ENCODE data around the gene PHTF2.
A peak's percentile ranks its signal among the peaks of the same experiment; 100 is the strongest.

Gene PHTF2

DNA sequence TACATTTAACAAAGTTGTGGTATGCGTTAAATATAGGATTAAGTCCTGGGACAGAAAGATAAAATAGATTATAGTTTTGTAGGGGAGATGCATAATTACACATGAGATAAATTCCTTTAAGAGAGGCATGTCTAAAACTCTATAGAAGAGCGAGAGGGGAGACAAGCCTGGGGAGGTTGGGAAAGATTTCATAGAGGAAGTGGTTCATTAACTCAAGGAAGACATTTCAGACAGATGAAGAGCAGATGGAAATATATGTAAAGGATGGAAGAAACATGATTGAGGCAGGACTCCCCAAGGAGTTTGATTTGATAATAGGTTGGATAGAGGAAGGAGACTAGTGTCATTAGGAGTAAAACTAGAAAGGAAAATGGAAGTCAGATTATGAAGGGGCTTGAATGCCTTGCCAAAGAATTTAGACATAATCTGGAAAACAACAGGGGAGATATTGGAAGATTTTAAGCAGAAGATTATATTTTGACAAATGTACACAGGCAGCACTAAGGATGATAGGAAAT lies 96.1 kb downstream of the PHTF2 start:
- Mint-ChIP-seq H3K9me3 (no peaks in the 10 kb centered on the region), H3K27me3 (no peaks in the 10 kb centered on the region), H3K36me3 (ENCODE audit: low read depth) (no peaks in the 10 kb centered on the region), H3K4me1 (no peaks in the 10 kb centered on the region), H3K27ac (no peak overlapping the region), H3K4me3 (no peak overlapping the region)
- DNase-seq (no peak), ATAC-seq (no peak)

DNA sequence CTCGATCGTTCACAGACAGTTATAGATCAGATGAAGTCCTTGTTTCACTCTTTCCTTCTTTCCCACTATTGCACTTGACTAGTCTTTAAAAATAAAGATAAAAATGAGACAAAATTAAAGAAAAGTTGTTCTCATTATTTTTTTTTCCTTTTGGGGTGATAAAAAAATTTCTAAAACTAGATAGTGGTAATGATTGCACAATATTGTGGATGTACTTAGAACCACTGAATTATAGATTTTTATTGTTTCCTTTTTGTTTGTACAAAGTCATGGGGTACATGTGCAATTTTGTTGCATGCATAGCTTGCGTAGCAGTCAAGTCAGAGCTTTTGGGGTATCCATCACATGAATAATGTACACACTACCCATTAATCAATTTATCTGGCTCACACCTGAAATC lies 97.3 kb downstream of the PHTF2 start:
- DNase-seq (no peak), ATAC-seq (no peak)
- no peak overlapping the region for H3K27ac Mint-ChIP-seq
- no peaks in the 10 kb centered on the region for H3K4me1 Mint-ChIP-seq
- no peak overlapping the region for H3K4me3 Mint-ChIP-seq
- no peaks in the 10 kb centered on the region for H3K9me3 Mint-ChIP-seq
- no peaks in the 10 kb centered on the region for H3K27me3 Mint-ChIP-seq
- H3K36me3 Mint-ChIP-seq (ENCODE audit: low read depth): peaks cover 3% of the 10 kb centered on the region

DNA sequence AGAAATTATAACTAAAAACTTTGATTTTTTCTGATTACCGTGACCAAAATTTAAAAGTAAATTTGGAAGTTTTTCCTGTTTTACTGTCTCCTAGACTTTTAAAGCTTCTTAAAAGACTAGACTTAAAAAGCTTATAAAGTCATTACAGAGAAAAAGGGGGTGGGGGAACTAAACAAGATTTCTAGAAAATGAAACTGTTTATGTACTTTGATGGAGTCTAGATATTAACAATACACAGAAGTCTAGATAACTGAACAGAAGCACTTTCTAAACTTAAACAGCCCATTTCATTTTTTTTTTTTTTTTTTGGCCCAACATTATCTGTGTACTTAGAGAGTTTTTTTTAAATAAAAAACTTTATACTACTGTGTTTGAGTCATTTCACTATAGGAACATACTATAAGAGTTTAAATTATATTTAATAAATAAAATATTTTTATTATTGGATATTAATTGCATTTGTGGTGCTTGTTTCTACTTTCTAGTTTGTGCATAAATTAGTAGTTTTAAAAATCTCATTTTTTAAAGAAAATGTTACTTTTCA lies 98.5 kb downstream of the PHTF2 start:
- no peaks in the 10 kb centered on the region for H3K27me3 Mint-ChIP-seq
- no peaks in the 10 kb centered on the region for H3K4me1 Mint-ChIP-seq

DNA sequence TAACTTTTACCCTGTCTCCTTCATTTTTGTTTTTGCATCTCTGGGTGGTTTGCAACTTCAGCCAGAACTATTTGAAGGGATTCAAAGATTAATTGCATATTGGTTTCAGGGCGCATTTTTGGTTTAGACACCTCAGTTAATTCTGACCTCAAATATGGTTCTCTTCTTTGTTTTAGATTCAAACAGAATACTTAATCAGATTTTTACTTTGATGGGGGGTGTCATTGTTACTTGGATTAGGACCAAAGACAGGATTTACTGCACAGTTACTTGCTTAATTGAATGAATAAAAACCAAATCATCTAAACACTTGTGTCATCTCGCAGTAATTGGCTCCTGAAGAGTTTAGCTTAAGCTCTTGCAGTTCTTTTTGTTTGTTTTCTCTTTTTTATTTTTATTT lies 100.9 kb downstream of the PHTF2 start:
- ATAC-seq (no peak), DNase-seq (no peak)
- Mint-ChIP-seq H3K36me3 (ENCODE audit: low read depth) (peaks cover 12% of the 10 kb centered on the region), H3K4me1 (no peaks in the 10 kb centered on the region), H3K4me3 (no peak overlapping the region), H3K9me3 (no peaks in the 10 kb centered on the region), H3K27me3 (no peaks in the 10 kb centered on the region), H3K27ac (no peak overlapping the region)

More for the DNA sequence above, 98.5 kb downstream of the PHTF2 start:
- DNase-seq (no peak), ATAC-seq (no peak)
- peaks cover 4% of the 10 kb centered on the region for H3K36me3 Mint-ChIP-seq (ENCODE audit: low read depth)
- no peaks in the 10 kb centered on the region for H3K9me3 Mint-ChIP-seq
- H3K4me3 Mint-ChIP-seq: no peak overlapping the region
- H3K27ac Mint-ChIP-seq: no peak overlapping the region

DNA sequence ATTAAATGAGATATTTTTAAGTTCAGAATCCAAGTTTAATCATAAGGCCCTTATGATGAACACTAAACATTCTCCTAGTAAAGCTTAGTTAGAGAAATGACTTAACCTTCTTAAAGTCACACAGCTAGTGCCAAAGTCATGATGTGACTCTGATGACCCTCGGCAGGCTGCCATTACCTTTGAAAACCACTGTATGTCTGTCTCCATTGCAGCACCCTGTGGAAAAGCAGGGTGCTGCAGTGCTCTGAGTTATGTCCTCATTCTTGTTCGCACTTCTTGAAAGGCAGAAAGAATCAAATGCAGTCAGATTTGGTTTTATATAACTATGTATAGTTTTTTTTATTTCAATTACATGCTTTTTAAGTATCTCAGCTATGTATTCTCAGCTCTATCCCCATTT lies 105.0 kb downstream of the PHTF2 start:
- H3K27me3 Mint-ChIP-seq: no peaks in the 10 kb centered on the region
- no peak overlapping the region for H3K4me3 Mint-ChIP-seq
- H3K4me1 Mint-ChIP-seq: peaks cover 2% of the 10 kb centered on the region
- no peak for ATAC-seq
- no peak overlapping the region for H3K27ac Mint-ChIP-seq
- no peak for DNase-seq
- no peaks in the 10 kb centered on the region for H3K9me3 Mint-ChIP-seq
- peaks cover 12% of the 10 kb centered on the region for H3K36me3 Mint-ChIP-seq (ENCODE audit: low read depth)

DNA sequence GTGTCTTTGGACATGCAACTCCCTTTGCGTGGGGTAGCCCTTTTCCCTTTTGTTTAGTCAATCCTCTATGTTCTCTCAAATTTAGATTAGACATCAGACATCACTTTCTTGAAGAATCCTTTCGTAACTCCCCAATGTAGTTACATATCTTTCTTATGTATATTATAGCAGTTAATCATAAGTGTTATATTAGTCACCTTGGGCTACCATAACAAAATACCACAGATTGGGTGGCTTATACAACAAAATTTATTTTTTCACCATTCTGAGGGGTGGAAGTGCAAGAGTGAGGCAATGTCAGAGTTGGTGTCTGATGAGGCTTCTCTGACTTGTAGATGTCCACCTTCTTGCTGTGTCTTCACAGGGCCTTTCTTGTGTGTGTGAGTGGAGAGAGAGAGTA lies 105.7 kb downstream of the PHTF2 start:
- Mint-ChIP-seq H3K27me3 (no peaks in the 10 kb centered on the region), H3K27ac (no peak overlapping the region), H3K4me3 (no peak overlapping the region), H3K4me1 (peaks cover 2% of the 10 kb centered on the region), H3K36me3 (ENCODE audit: low read depth) (peaks cover 12% of the 10 kb centered on the region), H3K9me3 (no peaks in the 10 kb centered on the region)
- no peak for DNase-seq
- no peak for ATAC-seq

DNA sequence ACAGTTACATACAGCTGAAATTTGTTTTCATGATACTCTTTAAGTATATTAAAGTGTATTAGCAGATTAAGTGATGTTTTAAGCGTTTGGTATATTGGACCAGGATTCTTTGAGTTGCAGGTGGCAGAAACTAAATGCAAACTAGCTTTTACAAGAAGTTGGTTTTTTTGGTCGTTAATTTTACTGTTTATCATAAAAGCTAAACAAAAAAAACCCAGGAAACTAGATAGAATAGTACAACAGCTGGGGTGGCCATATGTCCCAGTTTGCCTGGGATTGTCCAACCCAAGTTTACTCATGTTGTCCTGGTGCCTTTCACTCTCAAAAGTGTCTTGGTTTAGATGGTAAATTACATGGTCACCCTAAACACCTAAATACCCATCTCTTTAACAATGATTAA lies 108.7 kb downstream of the PHTF2 start:
- H3K36me3 Mint-ChIP-seq (ENCODE audit: low read depth): peaks cover 12% of the 10 kb centered on the region
- no peak overlapping the region for H3K27ac Mint-ChIP-seq
- H3K27me3 Mint-ChIP-seq: no peaks in the 10 kb centered on the region
- ATAC-seq (no peak), DNase-seq (no peak)
- no peaks in the 10 kb centered on the region for H3K9me3 Mint-ChIP-seq
- H3K4me1 Mint-ChIP-seq: peaks cover 2% of the 10 kb centered on the region
- H3K4me3 Mint-ChIP-seq: no peak overlapping the region

DNA sequence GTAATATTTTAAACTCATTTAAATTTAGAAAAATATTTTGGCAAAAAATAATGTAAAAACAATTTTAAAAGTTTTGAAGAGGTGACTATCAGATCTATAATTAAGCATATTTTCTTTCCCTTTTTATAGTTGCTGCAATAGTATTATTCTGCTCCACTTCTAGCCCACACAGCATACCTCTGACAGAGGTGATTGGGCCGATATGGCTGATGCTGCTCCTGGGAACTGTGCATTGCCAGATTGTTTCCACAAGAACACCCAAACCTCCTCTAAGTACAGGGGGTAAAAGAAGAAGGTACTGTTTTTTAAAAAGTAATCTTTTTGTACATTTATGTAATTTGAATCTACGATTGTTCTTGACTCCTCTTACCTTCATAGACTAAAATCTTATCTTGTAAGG lies 110.1 kb downstream of the PHTF2 start:
- no peak for ATAC-seq
- Mint-ChIP-seq H3K27ac (no peak overlapping the region), H3K9me3 (no peaks in the 10 kb centered on the region), H3K27me3 (no peaks in the 10 kb centered on the region), H3K4me3 (no peak overlapping the region), H3K36me3 (ENCODE audit: low read depth) (peaks cover 10% of the 10 kb centered on the region), H3K4me1 (peaks cover 2% of the 10 kb centered on the region)
- DNase-seq: no peak

DNA sequence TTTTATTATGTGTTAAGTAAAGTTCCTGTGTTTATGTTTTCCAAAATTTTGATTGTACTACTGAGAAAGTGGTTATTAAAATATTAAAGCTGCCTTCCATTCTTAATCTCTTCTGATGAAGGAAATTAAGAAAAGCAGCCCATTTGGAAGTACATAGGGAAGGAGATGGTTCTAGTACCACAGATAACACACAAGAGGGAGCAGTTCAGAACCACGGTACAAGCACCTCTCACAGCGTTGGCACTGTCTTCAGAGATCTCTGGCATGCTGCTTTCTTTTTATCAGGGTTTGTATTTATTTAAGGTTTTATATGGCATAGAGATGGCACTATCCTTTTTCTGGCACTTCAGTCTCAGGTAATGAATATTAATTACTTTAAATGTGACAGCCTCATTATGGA lies 111.6 kb downstream of the PHTF2 start:
- no peak overlapping the region for H3K4me3 Mint-ChIP-seq
- no peak overlapping the region for H3K27ac Mint-ChIP-seq
- peaks cover 10% of the 10 kb centered on the region for H3K36me3 Mint-ChIP-seq (ENCODE audit: low read depth)
- H3K4me1 Mint-ChIP-seq: peaks cover 5% of the 10 kb centered on the region
- no peaks in the 10 kb centered on the region for H3K9me3 Mint-ChIP-seq
- H3K27me3 Mint-ChIP-seq: no peaks in the 10 kb centered on the region
- DNase-seq (no peak), ATAC-seq (no peak)

DNA sequence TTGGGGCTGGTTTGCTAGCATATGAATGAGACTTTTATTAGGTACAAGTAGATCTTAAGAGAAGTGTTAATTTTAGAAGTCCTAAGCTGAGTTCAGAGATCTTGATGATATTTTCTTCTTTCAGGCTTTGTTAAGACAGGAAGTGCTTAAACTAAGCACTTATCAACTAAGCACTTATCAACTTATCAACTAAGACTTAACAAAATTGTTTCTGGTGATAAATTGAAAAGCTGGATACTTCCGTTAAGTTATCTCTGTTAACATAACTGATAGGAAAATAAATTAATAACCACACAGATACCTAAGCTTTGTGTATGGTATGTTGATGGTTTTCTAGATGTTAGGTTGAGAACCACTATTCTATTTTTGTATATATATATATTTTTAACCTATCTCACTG lies 113.7 kb downstream of the PHTF2 start:
- Mint-ChIP-seq H3K9me3 (no peaks in the 10 kb centered on the region), H3K4me1 (peaks cover 4% of the 10 kb centered on the region), H3K36me3 (ENCODE audit: low read depth) (peaks cover 11% of the 10 kb centered on the region), H3K4me3 (no peak overlapping the region), H3K27ac (no peak overlapping the region), H3K27me3 (no peaks in the 10 kb centered on the region)
- DNase-seq (no peak), ATAC-seq (no peak)

DNA sequence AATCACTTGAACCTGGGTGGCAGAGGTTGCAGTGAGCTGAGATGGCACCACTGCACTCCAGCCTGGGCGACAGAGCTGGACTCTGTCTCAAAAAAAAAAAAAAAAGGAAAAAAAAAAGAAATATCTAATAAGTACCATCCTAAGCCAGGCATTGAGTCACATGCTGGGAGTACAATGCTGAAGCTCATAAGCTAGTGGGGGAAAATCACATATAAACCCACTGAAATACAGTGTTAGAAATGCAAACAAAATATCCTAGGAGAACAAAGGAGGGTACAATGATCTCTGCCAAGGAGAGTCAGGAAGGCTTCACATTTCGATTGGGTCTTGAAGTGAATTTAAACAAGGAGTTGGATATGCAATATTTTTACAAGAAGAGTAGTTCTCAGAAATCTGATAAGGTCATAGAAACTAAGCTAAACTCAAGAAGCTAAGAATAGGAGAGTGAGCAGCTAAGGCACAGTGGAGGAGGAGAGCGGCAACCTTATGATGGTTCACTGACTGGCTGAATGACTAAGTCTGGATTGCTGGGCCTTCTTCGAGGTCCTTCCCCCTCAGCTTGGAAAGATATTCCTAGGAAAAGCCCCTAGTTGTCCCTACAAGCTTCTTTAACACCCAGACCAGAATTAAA lies 115.5 kb downstream of the PHTF2 start:
- no peaks in the 10 kb centered on the region for H3K27me3 Mint-ChIP-seq
- peaks cover 11% of the 10 kb centered on the region for H3K36me3 Mint-ChIP-seq (ENCODE audit: low read depth)
- H3K4me3 Mint-ChIP-seq: no peak overlapping the region
- ATAC-seq: no peak
- no peak for DNase-seq
- peak overlapping the region; percentile 13 for H3K27ac Mint-ChIP-seq
- H3K9me3 Mint-ChIP-seq: no peaks in the 10 kb centered on the region
- H3K4me1 Mint-ChIP-seq: peaks cover 4% of the 10 kb centered on the region

DNA sequence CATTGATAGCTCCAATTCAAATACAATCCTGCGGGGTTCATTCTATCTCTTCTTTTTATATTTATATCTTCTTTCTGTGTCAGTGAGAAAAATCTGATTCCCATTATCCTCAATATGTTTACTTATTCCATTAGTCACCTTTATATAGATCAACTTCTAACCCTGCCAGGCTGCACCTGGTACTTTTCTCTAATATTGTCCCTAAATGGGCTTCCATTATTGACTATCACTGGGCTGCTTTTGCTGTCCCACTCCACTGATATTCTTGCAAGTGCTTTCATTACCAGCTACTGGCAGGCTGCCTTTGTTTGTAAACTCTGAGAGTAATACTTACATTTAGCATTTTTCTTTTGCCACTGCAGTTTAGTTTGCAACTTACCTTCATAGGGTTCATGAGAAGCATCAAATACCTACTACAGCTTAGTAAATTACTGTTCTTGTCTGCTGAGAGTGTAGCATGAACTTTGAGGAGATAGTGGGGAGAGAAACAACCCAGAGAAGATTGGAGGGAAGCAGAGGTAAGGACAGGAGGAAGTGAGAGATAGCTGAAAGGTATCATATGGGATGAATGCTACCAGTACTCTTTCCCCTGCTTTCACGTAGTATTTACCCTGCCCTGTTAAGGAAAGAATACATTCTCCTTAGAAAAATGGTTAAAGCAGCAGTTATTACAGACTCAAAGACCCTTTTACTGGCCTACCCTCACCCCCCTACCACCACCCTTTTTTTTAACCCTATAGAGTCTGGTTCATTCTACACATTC lies 119.1 kb downstream of the PHTF2 start:
- DNase-seq: no peak
- Mint-ChIP-seq H3K27me3 (no peaks in the 10 kb centered on the region), H3K9me3 (no peaks in the 10 kb centered on the region), H3K4me3 (no peak overlapping the region), H3K27ac (no peak overlapping the region), H3K4me1 (peaks cover 4% of the 10 kb centered on the region), H3K36me3 (ENCODE audit: low read depth) (peaks cover 9% of the 10 kb centered on the region)
- no peak for ATAC-seq

DNA sequence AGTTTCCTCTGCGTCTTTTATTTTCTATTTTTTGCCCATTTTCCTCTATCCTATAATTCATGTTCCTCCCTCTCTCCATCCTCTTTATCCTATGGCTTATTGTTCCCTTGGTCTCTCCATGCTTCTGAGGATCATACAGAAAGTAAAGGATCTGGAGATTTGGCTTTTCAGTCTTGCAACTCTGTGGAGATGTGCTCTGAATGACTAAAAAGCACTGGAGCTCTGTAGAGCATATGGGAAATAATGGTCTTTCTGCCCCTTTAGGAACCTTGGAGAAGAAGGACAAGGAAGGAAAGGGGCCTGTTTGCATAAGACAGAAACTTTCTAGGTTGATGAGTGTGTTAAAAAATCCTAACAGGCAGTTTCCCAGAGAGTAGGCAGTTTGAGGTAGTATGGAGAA lies 120.1 kb downstream of the PHTF2 start:
- Mint-ChIP-seq H3K27me3 (no peaks in the 10 kb centered on the region), H3K27ac (no peak overlapping the region), H3K9me3 (no peaks in the 10 kb centered on the region), H3K4me3 (no peak overlapping the region), H3K36me3 (ENCODE audit: low read depth) (peaks cover 10% of the 10 kb centered on the region), H3K4me1 (peaks cover 11% of the 10 kb centered on the region)
- no peak for DNase-seq
- ATAC-seq: no peak

DNA sequence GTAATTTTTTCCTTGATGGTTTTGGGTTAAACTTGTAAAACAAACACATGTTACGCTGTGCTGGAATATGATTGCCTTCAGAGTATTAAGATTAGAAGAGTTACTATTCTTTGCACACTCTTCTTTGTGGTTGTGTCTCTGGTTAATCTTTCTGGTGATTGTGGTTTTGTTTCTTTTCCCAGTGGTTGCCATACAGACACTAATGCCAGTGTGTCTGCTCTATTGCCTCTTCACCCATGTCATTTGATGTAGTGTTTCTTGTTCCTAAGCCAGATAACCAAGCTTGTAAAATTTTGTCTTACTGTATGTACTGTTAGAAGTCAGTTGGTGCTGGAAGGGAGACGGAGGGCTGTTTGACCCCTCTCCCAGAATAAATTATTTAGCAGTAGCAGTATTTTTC lies 124.8 kb downstream of the PHTF2 start:
- no peak overlapping the region for H3K4me3 Mint-ChIP-seq
- H3K27ac Mint-ChIP-seq: no peak overlapping the region
- ATAC-seq (no peak), DNase-seq (no peak)
- H3K4me1 Mint-ChIP-seq: peaks cover 8% of the 10 kb centered on the region
- no peaks in the 10 kb centered on the region for H3K27me3 Mint-ChIP-seq
- H3K9me3 Mint-ChIP-seq: no peaks in the 10 kb centered on the region
- peaks cover 12% of the 10 kb centered on the region for H3K36me3 Mint-ChIP-seq (ENCODE audit: low read depth)

DNA sequence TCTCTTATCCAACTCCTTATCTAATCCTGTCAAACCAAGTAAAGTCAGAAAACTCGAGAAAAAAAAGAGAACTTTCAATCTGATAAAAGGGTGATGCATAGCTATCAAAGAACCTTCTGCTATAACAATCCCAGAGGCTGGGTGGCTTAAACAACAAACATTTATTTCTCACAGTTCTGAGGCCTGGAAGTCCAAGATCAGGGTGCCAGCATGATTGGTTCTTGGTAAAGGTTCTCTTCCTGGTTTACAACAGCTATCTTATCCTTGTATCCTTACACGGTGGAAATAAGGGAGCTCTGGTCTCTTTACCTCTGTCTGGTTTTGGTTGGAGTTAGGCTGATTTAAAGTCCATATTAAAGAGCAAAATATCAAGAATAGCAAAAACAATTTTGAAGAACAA lies 131.9 kb downstream of the PHTF2 start:
- Mint-ChIP-seq H3K27me3 (no peaks in the 10 kb centered on the region), H3K4me1 (peaks cover 1% of the 10 kb centered on the region), H3K36me3 (ENCODE audit: low read depth) (peaks cover 14% of the 10 kb centered on the region), H3K4me3 (no peak overlapping the region), H3K27ac (no peak overlapping the region), H3K9me3 (no peaks in the 10 kb centered on the region)
- DNase-seq (no peak), ATAC-seq (no peak)
